Parathyroid adenoma (tissue), 2 donors: ENCODE results near the gene GPRIN2.

ENCODE experiments used
- H2AFZ ChIP-seq: fragments of 300-600 bp; sonication (generic); one replicate; pipeline ENCODE4 v1.7.0; 2017; ENCODE audit warnings: antibody characterized with exemption, mild to moderate bottlenecking
- H3K27ac ChIP-seq: fragments of 300-600 bp; sonication (generic); one replicate; pipeline ENCODE4 v1.7.0; 2017
- H3K27me3 ChIP-seq: fragments of 300-600 bp; sonication (generic); one replicate; pipeline ENCODE4 v1.7.0; 2017; ENCODE audit warnings: low read length; ENCODE audit not compliant: control insufficient read depth, insufficient read depth
- H3K36me3 ChIP-seq: fragments of 300-600 bp; sonication (generic); one replicate; pipeline ENCODE4 v1.7.0; 2017; ENCODE audit warnings: low read length; ENCODE audit not compliant: control insufficient read depth, insufficient read depth
- H3K4me1 ChIP-seq: fragments of 300-600 bp; sonication (generic); one replicate; pipeline ENCODE4 v1.7.0; 2017; ENCODE audit warnings: control low read depth
- H3K4me2 ChIP-seq: fragments of 300-600 bp; sonication (generic); one replicate; pipeline ENCODE4 v1.7.0; 2017; ENCODE audit warnings: low read length
- H3K4me3 ChIP-seq: fragments of 300-600 bp; sonication (generic); one replicate; pipeline ENCODE4 v1.7.0; 2017; ENCODE audit warnings: low read depth, low read length
- H3K79me2 ChIP-seq: fragments of 300-600 bp; sonication (generic); one replicate; pipeline ENCODE4 v1.7.0; 2017; ENCODE audit warnings: control low read depth
- H3K9ac ChIP-seq: fragments of 300-600 bp; sonication (generic); one replicate; pipeline ENCODE4 v1.7.0; 2017; ENCODE audit warnings: mild to moderate bottlenecking
- H3K9me3 ChIP-seq: fragments of 300-600 bp; sonication (generic); one replicate; pipeline ENCODE4 v1.7.0; 2017; ENCODE audit warnings: low read length; ENCODE audit not compliant: control insufficient read depth
- CTCF ChIP-seq: fragments of 300-600 bp; sonication (generic); IDR thresholded peaks from one replicate; pipeline ENCODE4 v1.7.0; 2017; ENCODE audit warnings: antibody characterized with exemption, mild to moderate bottlenecking
- donor health status: primary hyperparathyroidism.

Gene GPRIN2

GRCh38 chr10:46541017-46541661 is 15.3 kb downstream of the GPRIN2 start:
- Histone ChIP-seq H3K9ac (no peak overlapping the region), H3K9me3 (no peaks in the 10 kb centered on the region), H3K4me1 (peaks cover 6% of the 10 kb centered on the region), H3K79me2 (no peaks in the 10 kb centered on the region), H3K27ac (no peak overlapping the region), H3K36me3 (no peaks in the 10 kb centered on the region), H3K27me3 (no peaks in the 10 kb centered on the region), H2AFZ (peak overlapping the region; percentile 56), H3K4me3 (no peak overlapping the region), H3K4me2 (no peak overlapping the region)
- TF ChIP-seq CTCF, result peak; percentile 12

- Histone ChIP-seq H3K4me1 (no peaks in the 10 kb centered on the region), H3K4me3 (no peak overlapping the region), H3K4me2 (no peak overlapping the region), H2AFZ (peak overlapping the region; percentile 56), H3K9me3 (no peaks in the 10 kb centered on the region), H3K79me2 (no peaks in the 10 kb centered on the region), H3K36me3 (no peaks in the 10 kb centered on the region), H3K27ac (no peak overlapping the region), H3K9ac (no peak overlapping the region), H3K27me3 (no peaks in the 10 kb centered on the region)
- TF ChIP-seq CTCF, result no peak
Observed at GRCh38 chr10:46540412-46541016, 15.9 kb downstream of the GPRIN2 start.

GRCh38 chr10:46539596-46540411 is 16.7 kb downstream of the GPRIN2 start:
- H3K9me3 ChIP-seq, result no peaks in the 10 kb centered on the region
- H3K4me2 ChIP-seq, result no peak overlapping the region
- H3K27ac ChIP-seq, result no peak overlapping the region
- H2AFZ ChIP-seq, result no peak overlapping the region
- no peaks in the 10 kb centered on the region for H3K79me2 ChIP-seq
- TF ChIP-seq CTCF, result no peak
- H3K27me3 ChIP-seq, result no peaks in the 10 kb centered on the region
- no peak overlapping the region for H3K4me3 ChIP-seq
- H3K4me1 ChIP-seq, result no peaks in the 10 kb centered on the region
- no peaks in the 10 kb centered on the region for H3K36me3 ChIP-seq
- no peak overlapping the region for H3K9ac ChIP-seq

- H2AFZ ChIP-seq, result no peak overlapping the region
- no peak overlapping the region for H3K9ac ChIP-seq
- H3K4me1 ChIP-seq, result no peaks in the 10 kb centered on the region
- H3K27me3 ChIP-seq, result no peaks in the 10 kb centered on the region
- no peak for TF ChIP-seq CTCF
- H3K4me2 ChIP-seq, result no peak overlapping the region
- H3K9me3 ChIP-seq, result no peaks in the 10 kb centered on the region
- no peaks in the 10 kb centered on the region for H3K36me3 ChIP-seq
- no peak overlapping the region for H3K4me3 ChIP-seq
- no peaks in the 10 kb centered on the region for H3K79me2 ChIP-seq
- no peak overlapping the region for H3K27ac ChIP-seq
Observed at GRCh38 chr10:46538717-46539426, 17.6 kb downstream of the GPRIN2 start.
